HEK293 (cell line): ENCODE data around the gene VLDLR.

ENCODE experiments used
- CTCF ChIA-PET: fragments of 350-600 bp; formaldehyde crosslinking; extraction: SDS; loops from one replicate; lab custom pipeline; 2021; ENCODE audit warnings: antibody characterized with exemption; lab: Yijun Ruan, JAX
- POLR2A ChIA-PET: fragments of 300-600 bp; formaldehyde crosslinking; extraction: SDS; loops from one replicate; lab custom pipeline; 2020; ENCODE audit warnings: antibody characterized with exemption, inconsistent platforms; lab: Yijun Ruan, JAX
- H3K27ac ChIP-seq: fragments of 200-500 bp; sonication (Bioruptor generic); 2 replicates; pipeline ENCODE4 v1.5.1; 2014; ENCODE audit warnings: low read depth, low read length, control low read depth, inconsistent platforms; ENCODE audit errors: extremely low read depth
- H3K36me3 ChIP-seq, 2 experiments: fragments of 200-500 bp in 1 of 2; sonication (Bioruptor generic) in 1 of 2; 1 replicate in 1 of 2; 2 replicates in 1 of 2; pipeline ENCODE4 v1.5.1; 2014 to 2017; ENCODE audit warnings: inconsistent platforms in 2 of 2, low read length in 2 of 2; ENCODE audit not compliant: control insufficient read depth in 2 of 2, insufficient read depth in 1 of 2
- H3K4me1 ChIP-seq: fragments of 200-500 bp; sonication (Bioruptor generic); 2 replicates; pipeline ENCODE4 v1.5.1; 2014; ENCODE audit warnings: mild to moderate bottlenecking, low read length, inconsistent platforms; ENCODE audit not compliant: control insufficient read depth, insufficient read depth
- H3K4me3 ChIP-seq: 2 replicates; pipeline ENCODE4 v1.5.1; 2011; ENCODE audit warnings: low read depth, mild to moderate bottlenecking, control low read depth, low read length, moderate library complexity
- H3K9me3 ChIP-seq: fragments of 200-500 bp; sonication (Bioruptor generic); 2 replicates; pipeline ENCODE4 v1.5.1; 2014; ENCODE audit warnings: low read depth, low read length, inconsistent platforms; ENCODE audit not compliant: control insufficient read depth, insufficient read depth
- ATF2 ChIP-seq: fragments of 450-650 bp; formaldehyde crosslinking; IDR thresholded peaks from 2 replicates; pipeline ENCODE4 v1.5.1; 2016; ENCODE audit warnings: missing biosample characterization, missing genetic modification characterization, low read depth
- GLIS1 ChIP-seq: fragments of 450-650 bp; formaldehyde crosslinking; IDR thresholded peaks from 2 replicates; pipeline ENCODE4 v1.5.1; 2016; ENCODE audit warnings: missing biosample characterization, missing genetic modification characterization
- INSM2 ChIP-seq: fragments of 450-650 bp; formaldehyde crosslinking; IDR thresholded peaks from 2 replicates; pipeline ENCODE4 v1.5.1; 2016; ENCODE audit warnings: missing biosample characterization, missing genetic modification characterization
- PRDM2 ChIP-seq: fragments of 450-650 bp; formaldehyde crosslinking; IDR thresholded peaks from 2 replicates; pipeline ENCODE4 v1.5.1; 2016; ENCODE audit warnings: missing biosample characterization, missing genetic modification characterization, borderline replicate concordance
- ZBTB44 ChIP-seq: fragments of 450-650 bp; IDR thresholded peaks from 2 replicates; pipeline ENCODE4 v1.5.1; 2018; ENCODE audit warnings: missing biosample characterization, mild to moderate bottlenecking, missing genetic modification characterization
- ZBTB48 ChIP-seq: fragments of 450-650 bp; formaldehyde crosslinking; IDR thresholded peaks from 2 replicates; pipeline ENCODE4 v1.5.1; 2016; ENCODE audit warnings: missing biosample characterization, missing genetic modification characterization
- ZEB2 ChIP-seq: fragments of 450-650 bp; formaldehyde crosslinking; IDR thresholded peaks from 2 replicates; pipeline ENCODE4 v1.5.1; 2016; ENCODE audit warnings: missing biosample characterization, missing genetic modification characterization
- ZFHX2 ChIP-seq: fragments of 450-650 bp; formaldehyde crosslinking; conservative IDR thresholded peaks from 2 replicates; pipeline ENCODE4 v1.5.1; 2016; ENCODE audit warnings: missing biosample characterization, missing genetic modification characterization
- ZFP37 ChIP-seq: fragments of 450-650 bp; formaldehyde crosslinking; IDR thresholded peaks from 2 replicates; pipeline ENCODE4 v1.5.1; 2016; ENCODE audit warnings: missing biosample characterization, missing genetic modification characterization
- ZNF138 ChIP-seq: fragments of 450-650 bp; formaldehyde crosslinking; IDR thresholded peaks from 2 replicates; pipeline ENCODE4 v1.5.1; 2016; ENCODE audit warnings: missing biosample characterization, missing genetic modification characterization, borderline replicate concordance
- ZNF155 ChIP-seq: fragments of 450-650 bp; formaldehyde crosslinking; IDR thresholded peaks from 2 replicates; pipeline ENCODE4 v1.5.1; 2016; ENCODE audit warnings: missing biosample characterization, missing genetic modification characterization
- ZNF19 ChIP-seq: fragments of 450-650 bp; formaldehyde crosslinking; IDR thresholded peaks from 2 replicates; pipeline ENCODE4; 2016; ENCODE audit warnings: missing biosample characterization, missing genetic modification characterization, low read depth
- ZNF521 ChIP-seq: fragments of 450-650 bp; formaldehyde crosslinking; IDR thresholded peaks from 2 replicates; pipeline ENCODE4 v1.5.1; 2017; ENCODE audit warnings: missing biosample characterization, mild to moderate bottlenecking, missing genetic modification characterization
- ZNF580 ChIP-seq: fragments of 450-650 bp; formaldehyde crosslinking; IDR thresholded peaks from 2 replicates; pipeline ENCODE4 v1.5.1; 2016; ENCODE audit warnings: missing biosample characterization, missing genetic modification characterization
- ZNF610 ChIP-seq: fragments of 450-650 bp; formaldehyde crosslinking; IDR thresholded peaks from 2 replicates; pipeline ENCODE4 v1.5.1; 2016; ENCODE audit warnings: missing biosample characterization, missing genetic modification characterization, borderline replicate concordance
- ZNF776 ChIP-seq: fragments of 450-650 bp; formaldehyde crosslinking; IDR thresholded peaks from 2 replicates; pipeline ENCODE4 v1.5.0; 2017; ENCODE audit warnings: missing biosample characterization, missing genetic modification characterization, borderline replicate concordance
- ZSCAN5A ChIP-seq: fragments of 450-650 bp; formaldehyde crosslinking; IDR thresholded peaks from 2 replicates; pipeline ENCODE4 v1.5.1; 2016; ENCODE audit warnings: missing biosample characterization, missing genetic modification characterization

Gene VLDLR

GRCh38 chr9:2674141-2674824 lies 52.7 kb downstream of the VLDLR start:
- CTCF ChIA-PET, result no interaction called here

GRCh38 chr9:2675834-2676233 lies 54.2 kb downstream of the VLDLR start:
- H3K4me1 ChIP-seq, result no peaks in the 10 kb centered on the region
- no peaks in the 10 kb centered on the region for H3K9me3 ChIP-seq
- TF ChIP-seq ZNF19 (tag by site-specific recombination) (no peak), ZFHX2 (tag by site-specific recombination) (peak; percentile 27; the same call in 1 of the 2 replicates)
- TF ChIP-seq, all 188 proteins: peak for 1
- POLR2A ChIA-PET, result no interaction called here
- Histone ChIP-seq H3K4me3 (no peak overlapping the region), H3K36me3 (no peaks in the 10 kb centered on the region), H3K27ac (no peak overlapping the region)
- CTCF ChIA-PET, result no interaction called here

More at GRCh38 chr9:2674141-2674824, 52.7 kb downstream of the VLDLR start:
- POLR2A ChIA-PET, result no interaction called here
- no peak overlapping the region for H3K4me3 ChIP-seq
- H3K36me3 ChIP-seq, result no peaks in the 10 kb centered on the region
- no peak for TF ChIP-seq ZNF610 (tag by site-specific recombination)
- no peak for TF ChIP-seq ZNF138 (tag by site-specific recombination)
- no peak for TF ChIP-seq ZNF776 (tag by site-specific recombination)
- no peak for TF ChIP-seq GLIS1 (tag by site-specific recombination)
- no peak for TF ChIP-seq ZEB2 (tag by site-specific recombination)
- no peak for TF ChIP-seq ZSCAN5A (tag by site-specific recombination)
- H3K9me3 ChIP-seq, result no peaks in the 10 kb centered on the region
- no peak overlapping the region for H3K27ac ChIP-seq
- H3K4me1 ChIP-seq, result no peaks in the 10 kb centered on the region

- POLR2A ChIA-PET, result no interaction called here
- no peak overlapping the region for H3K27ac ChIP-seq
- H3K4me1 ChIP-seq, result no peaks in the 10 kb centered on the region
- H3K36me3 ChIP-seq, result no peaks in the 10 kb centered on the region
- H3K9me3 ChIP-seq, result no peaks in the 10 kb centered on the region
- CTCF ChIA-PET, result no interaction called here
- H3K4me3 ChIP-seq, result no peak overlapping the region
- TF ChIP-seq PRDM2 (tag by site-specific recombination) (no peak), INSM2 (tag by site-specific recombination) (no peak), ZBTB44 (tag by site-specific recombination) (no peak), ZBTB48 (tag by site-specific recombination) (no peak), ZFP37 (no peak), ZNF521 (no peak), ZFHX2 (tag by site-specific recombination) (no peak), ZNF580 (tag by site-specific recombination) (no peak), ATF2 (no peak), ZNF155 (tag by site-specific recombination) (no peak)
These were observed 54.9 kb downstream of the VLDLR start for GRCh38 chr9:2676466-2676865.
